GM12801 (cell line): ENCODE data around the gene TBCEL.

ENCODE experiments used
- CTCF ChIP-seq: IDR thresholded peaks from one replicate; pipeline ENCODE4 v1.5.1; 2011; ENCODE audit warnings: control low read depth; ENCODE audit not compliant: insufficient read length; ENCODE audit errors: extremely low read depth

The TBCEL gene

GRCh38 chr11:121082670-121083069 lies 58.8 kb downstream of the TBCEL start:
- no peak for TF ChIP-seq CTCF

- no peak for TF ChIP-seq CTCF
These were observed 63.0 kb downstream of the TBCEL start for GRCh38 chr11:121086866-121087265.

GRCh38 chr11:121089566-121089965 lies 65.7 kb downstream of the TBCEL start:
- no peak for TF ChIP-seq CTCF

- TF ChIP-seq CTCF: no peak
These were observed 66.3 kb downstream of the TBCEL start for GRCh38 chr11:121090145-121090721.

- no peak for TF ChIP-seq CTCF
These were observed 67.7 kb downstream of the TBCEL start for GRCh38 chr11:121091492-121092152.

- TF ChIP-seq CTCF: no peak
These were observed 71.7 kb downstream of the TBCEL start for GRCh38 chr11:121095561-121095960.

- TF ChIP-seq CTCF: no peak
These were observed 75.5 kb downstream of the TBCEL start for GRCh38 chr11:121099364-121099763.
